ENCODE results near the gene BAX.

Gene BAX

GRCh38 chr19:48962849-48963165 is 8.1 kb downstream of the BAX start:
- no peak for DNase-seq (ENCODE audit: low spot score)

- DNase-seq (ENCODE audit: low spot score), result peak; percentile 46
These were observed 8.9 kb downstream of the BAX start for GRCh38 chr19:48963371-48964204.

- DNase-seq (ENCODE audit: low spot score), result no peak
These were observed 9.7 kb downstream of the BAX start for GRCh38 chr19:48964205-48965039.

- peak; percentile 94 for DNase-seq (ENCODE audit: low spot score)
These were observed 10.5 kb downstream of the BAX start, which contains the start of gene FTL for GRCh38 chr19:48965040-48965805. FTL (plus strand) TSS chr19:48965309; CDS start chr19:48965508, 199 bp downstream.

GRCh38 chr19:48965806-48966540 is 11.3 kb downstream of the BAX start:
- peak; percentile 86 for DNase-seq (ENCODE audit: low spot score)

GRCh38 chr19:48966541-48967345 is 12.1 kb downstream of the BAX start:
- no peak for DNase-seq (ENCODE audit: low spot score)

- no peak for DNase-seq (ENCODE audit: low spot score)
These were observed 12.9 kb downstream of the BAX start for GRCh38 chr19:48967346-48968178.

GRCh38 chr19:48968179-48968661 is 13.5 kb downstream of the BAX start:
- DNase-seq (ENCODE audit: low spot score), result no peak

- no peak for DNase-seq (ENCODE audit: low spot score)
These were observed 14.1 kb downstream of the BAX start for GRCh38 chr19:48968813-48969218.

- DNase-seq (ENCODE audit: low spot score), result no peak
These were observed 14.8 kb downstream of the BAX start for GRCh38 chr19:48969276-48970138.

- DNase-seq (ENCODE audit: low spot score), result no peak
These were observed 15.6 kb downstream of the BAX start for GRCh38 chr19:48970139-48970766.

GRCh38 chr19:48970923-48971395 is 16.3 kb downstream of the BAX start:
- peak; percentile 73 for DNase-seq (ENCODE audit: low spot score)

GRCh38 chr19:48975947-48976847 is 21.5 kb downstream of the BAX start:
- DNase-seq (ENCODE audit: low spot score), result no peak

- DNase-seq (ENCODE audit: low spot score), result no peak
These were observed 22.4 kb downstream of the BAX start for GRCh38 chr19:48977061-48977460.

GRCh38 chr19:48982280-48982679 is 27.6 kb downstream of the BAX start:
- DNase-seq (ENCODE audit: low spot score), result no peak

GRCh38 chr19:48985711-48986110 is 31.0 kb downstream of the BAX start:
- no peak for DNase-seq (ENCODE audit: low spot score)

- DNase-seq (ENCODE audit: low spot score), result no peak
These were observed 31.5 kb downstream of the BAX start for GRCh38 chr19:48986211-48986610.
